Glutamatergic neuron (in vitro differentiated cells): ENCODE measurements around the gene THSD4. TPM values are rescaled to one million over a fixed set of nuclear protein-coding genes. Genes with fewer than 3 reads are reported as not detected.

Source experiments
- DNase-seq: peaks from one replicate; pipeline ENCODE4 v3.0.0; 2022
- H3K27ac Mint-ChIP-seq: one replicate; pipeline ENCODE4 v1.8.0; 2020; ENCODE audit warnings: mild to moderate bottlenecking, mixed read lengths, inconsistent platforms; ENCODE audit not compliant: unreplicated experiment
- H3K27me3 Mint-ChIP-seq: one replicate; pipeline ENCODE4 v1.8.0; 2020; ENCODE audit warnings: mild to moderate bottlenecking, moderate library complexity, mixed read lengths, inconsistent platforms; ENCODE audit not compliant: unreplicated experiment
- H3K36me3 Mint-ChIP-seq: one replicate; pipeline ENCODE4 v1.8.0; 2020; ENCODE audit warnings: mild to moderate bottlenecking, mixed read lengths, inconsistent platforms; ENCODE audit not compliant: unreplicated experiment
- H3K4me1 Mint-ChIP-seq: one replicate; pipeline ENCODE4 v1.8.0; 2020; ENCODE audit warnings: mild to moderate bottlenecking, low read depth, mixed read lengths, inconsistent platforms; ENCODE audit not compliant: unreplicated experiment
- H3K4me3 Mint-ChIP-seq: one replicate; pipeline ENCODE4 v1.8.0; 2020; ENCODE audit warnings: mild to moderate bottlenecking, mixed read lengths, inconsistent platforms; ENCODE audit not compliant: unreplicated experiment
- H3K9me3 Mint-ChIP-seq: one replicate; pipeline ENCODE4 v1.8.0; 2020; ENCODE audit warnings: mild to moderate bottlenecking, moderate library complexity, mixed read lengths, inconsistent platforms; ENCODE audit not compliant: unreplicated experiment
- CTCF ChIP-seq: fragments of 200-600 bp; sonication (generic); IDR thresholded peaks from one replicate; pipeline ENCODE4 v1.5.0; 2021; ENCODE audit not compliant: partially characterized antibody, unreplicated experiment
- total RNA-seq: library from RNA; stranded (reverse); fragmentation: NEBNext Ultra II Directional; extraction: Animal tissue kit (Norgen Biotek cat#: 25700); gene quantifications from one replicate; pipeline ENCODE4 v1.2.1, GENCODE V29; 2021; ENCODE audit not compliant: unreplicated experiment

THSD4 gene
- total RNA-seq, 1 donor from 2014 or later: 12.3 TPM

GRCh38 chr15:71707230-71708050, 592.2 kb downstream of the THSD4 start:
- H3K36me3 Mint-ChIP-seq: peaks cover 9% of the 10 kb centered on the region
- no peak for DNase-seq
- H3K4me1 Mint-ChIP-seq: peaks cover 7% of the 10 kb centered on the region
- H3K27me3 Mint-ChIP-seq: peaks cover 4% of the 10 kb centered on the region
- TF ChIP-seq CTCF: no peak
- no peak overlapping the region for H3K27ac Mint-ChIP-seq
- peaks cover 2% of the 10 kb centered on the region for H3K9me3 Mint-ChIP-seq
- H3K4me3 Mint-ChIP-seq: no peak overlapping the region

- Mint-ChIP-seq H3K4me3 (no peak overlapping the region), H3K9me3 (peaks cover 2% of the 10 kb centered on the region), H3K36me3 (peaks cover 9% of the 10 kb centered on the region), H3K4me1 (peaks cover 7% of the 10 kb centered on the region), H3K27ac (no peak overlapping the region), H3K27me3 (peaks cover 2% of the 10 kb centered on the region)
- TF ChIP-seq CTCF: no peak
- DNase-seq: no peak
These were observed 592.8 kb downstream of the THSD4 start for GRCh38 chr15:71708051-71708429.

GRCh38 chr15:71708741-71709140, 593.5 kb downstream of the THSD4 start:
- Mint-ChIP-seq H3K27me3 (peaks cover 2% of the 10 kb centered on the region), H3K4me3 (no peak overlapping the region), H3K36me3 (peaks cover 9% of the 10 kb centered on the region), H3K4me1 (peaks cover 10% of the 10 kb centered on the region), H3K9me3 (peaks cover 2% of the 10 kb centered on the region), H3K27ac (no peak overlapping the region)
- DNase-seq: no peak
- TF ChIP-seq CTCF: no peak

GRCh38 chr15:71709808-71710418, 594.6 kb downstream of the THSD4 start:
- H3K4me1 Mint-ChIP-seq: peaks cover 10% of the 10 kb centered on the region
- H3K27me3 Mint-ChIP-seq: no peaks in the 10 kb centered on the region
- no peak overlapping the region for H3K4me3 Mint-ChIP-seq
- no peak for TF ChIP-seq CTCF
- H3K9me3 Mint-ChIP-seq: no peaks in the 10 kb centered on the region
- no peak overlapping the region for H3K27ac Mint-ChIP-seq
- no peak for DNase-seq
- H3K36me3 Mint-ChIP-seq: peaks cover 1% of the 10 kb centered on the region

GRCh38 chr15:71712182-71712581, 596.9 kb downstream of the THSD4 start:
- DNase-seq: no peak
- Mint-ChIP-seq H3K27me3 (no peaks in the 10 kb centered on the region), H3K36me3 (no peaks in the 10 kb centered on the region), H3K9me3 (no peaks in the 10 kb centered on the region), H3K27ac (no peak overlapping the region), H3K4me1 (peaks cover 5% of the 10 kb centered on the region), H3K4me3 (no peak overlapping the region)
- no peak for TF ChIP-seq CTCF
